OCI-LY7 (cell line): ENCODE data around the gene MCM7. TPM values are rescaled to one million over a fixed set of nuclear protein-coding genes. Genes with fewer than 3 reads are reported as not detected.

ENCODE experiments used
- BruUV-seq: library from RNA; stranded (reverse); fragments of 400-500 nt; replicated peaks from 2 replicates; lab custom pipeline; 2021; lab: Mats Ljungman, UMichigan
- CTCF ChIA-PET: fragments of 300-600 bp; sonication (Branson Sonifier 250); formaldehyde crosslinking; loops from one replicate; lab custom pipeline; 2022; ENCODE audit warnings: antibody characterized with exemption; ENCODE audit not compliant: unreplicated experiment; lab: Charles Lee
- POLR2A ChIA-PET: fragments of 300-600 bp; sonication (Branson Sonifier 250); formaldehyde crosslinking; loops from one replicate; lab custom pipeline; 2022; ENCODE audit warnings: antibody characterized with exemption; lab: Charles Lee
- DNase-seq: peaks from one replicate; pipeline ENCODE4 v3.0.0-alpha.2; 2015; ENCODE audit warnings: low spot score
- H2AFZ ChIP-seq: fragments of 200-600 bp; sonication (generic), shearing (Covaris generic); 2 replicates; pipeline ENCODE4 v1.6.1; 2014; ENCODE audit warnings: mild to moderate bottlenecking, antibody characterized with exemption, low read length, moderate library complexity
- H3K27ac ChIP-seq: fragments of 200-600 bp; sonication (generic); 2 replicates; pipeline ENCODE4 v1.5.1; 2014; ENCODE audit warnings: mixed run types, low read depth, mild to moderate bottlenecking, moderate library complexity, low read length, inconsistent platforms; ENCODE audit not compliant: poor library complexity, severe bottlenecking
- H3K36me3 ChIP-seq: fragments of 200-600 bp; sonication (generic); 2 replicates; pipeline ENCODE4 v1.6.1; 2014; ENCODE audit warnings: mild to moderate bottlenecking, antibody characterized with exemption, low read length, moderate library complexity, mixed read lengths; ENCODE audit not compliant: insufficient read depth
- H3K4me1 ChIP-seq: fragments of 200-600 bp; sonication (generic); 2 replicates; pipeline ENCODE4 v1.5.1; 2014; ENCODE audit warnings: mild to moderate bottlenecking, low read length; ENCODE audit not compliant: insufficient read depth, poor library complexity, severe bottlenecking
- H3K4me2 ChIP-seq: fragments of 200-600 bp; sonication (generic); 2 replicates; pipeline ENCODE4 v1.6.1; 2014; ENCODE audit warnings: mild to moderate bottlenecking, low read length
- H3K4me3 ChIP-seq: fragments of 200-600 bp; sonication (generic); 2 replicates; pipeline ENCODE4 v1.5.1; 2014; ENCODE audit warnings: mild to moderate bottlenecking, low read depth, low read length; ENCODE audit not compliant: poor library complexity, severe bottlenecking
- H3K79me2 ChIP-seq: fragments of 200-600 bp; sonication (generic); 2 replicates; pipeline ENCODE4 v1.6.1; 2016; ENCODE audit warnings: low read depth, mild to moderate bottlenecking, low read length, moderate library complexity, mixed read lengths; ENCODE audit not compliant: insufficient read depth
- H3K9me2 ChIP-seq: fragments of 200-600 bp; sonication (generic); 2 replicates; pipeline ENCODE4 v1.6.1; 2016; ENCODE audit warnings: mild to moderate bottlenecking, low read length, mixed read lengths; ENCODE audit not compliant: insufficient read depth
- H3K9me3 ChIP-seq: fragments of 200-600 bp; sonication (generic); 2 replicates; pipeline ENCODE4 v1.6.1; 2014; ENCODE audit warnings: mild to moderate bottlenecking, mixed run types, low read length, mixed read lengths
- H4K20me1 ChIP-seq: fragments of 200-600 bp; sonication (generic); 2 replicates; pipeline ENCODE4 v1.6.1; 2014; ENCODE audit warnings: mild to moderate bottlenecking, antibody characterized with exemption, low read length, moderate library complexity, mixed read lengths; ENCODE audit not compliant: insufficient read depth
- CTCF ChIP-seq: fragments of 200-600 bp; sonication (generic); conservative IDR thresholded peaks from 2 replicates; pipeline ENCODE4 v1.5.1; 2014; ENCODE audit warnings: mild to moderate bottlenecking, antibody characterized with exemption, low read length, moderate library complexity, mixed read lengths
- EZH2phosphoT487 ChIP-seq: fragments of 200-600 bp; sonication (generic); IDR thresholded peaks from 2 replicates; pipeline ENCODE4 v1.6.1; 2018; ENCODE audit warnings: low read depth, borderline replicate concordance, mild to moderate bottlenecking, mixed run types, antibody characterized with exemption, low read length, moderate library complexity, mixed read lengths
- intact Hi-C: fragments of 100-400 bp; cut with micrococcal nuclease; formaldehyde crosslinking; loops from one replicate; pipeline ENCODE4 v1.10.0; 2022; ENCODE audit not compliant: unreplicated experiment
- total RNA-seq, 2 experiments: library from RNA; depleted of rRNA in 1 of 2; stranded (reverse); fragments of >200 nt in 1 of 2; shearing (Covaris generic) in 1 of 2; gene quantifications; 2 replicates each; pipeline ENCODE4 v1.2.3, GENCODE V29; 2014 to 2022

MCM7 gene
- total RNA-seq, 2 experiments from 2014 or later: 423 to 424 TPM

GRCh38 chr7:100093054-100093453 lies 8.1 kb downstream of the MCM7 start:
- no peaks in the 10 kb centered on the region for H3K9me3 ChIP-seq
- peaks cover 14% of the 10 kb centered on the region for H4K20me1 ChIP-seq
- BruUV-seq: TSS peak; percentile 69
- no peak overlapping the region for H2AFZ ChIP-seq
- H3K27ac ChIP-seq: no peak overlapping the region
- H3K36me3 ChIP-seq: peaks cover 79% of the 10 kb centered on the region
- H3K4me3 ChIP-seq: no peak overlapping the region
- POLR2A ChIA-PET: no interaction called here
- peaks cover 21% of the 10 kb centered on the region for H3K4me1 ChIP-seq
- TF ChIP-seq CTCF: no peak
- no peak for TF ChIP-seq EZH2phosphoT487
- intact Hi-C loops: no loop called here
- no peaks in the 10 kb centered on the region for H3K9me2 ChIP-seq
- DNase-seq: no peak
- CTCF ChIA-PET: no interaction called here
- no peak overlapping the region for H3K4me2 ChIP-seq
- H3K79me2 ChIP-seq: peaks cover 19% of the 10 kb centered on the region; the same call in 1 of the 2 replicates

DNA sequence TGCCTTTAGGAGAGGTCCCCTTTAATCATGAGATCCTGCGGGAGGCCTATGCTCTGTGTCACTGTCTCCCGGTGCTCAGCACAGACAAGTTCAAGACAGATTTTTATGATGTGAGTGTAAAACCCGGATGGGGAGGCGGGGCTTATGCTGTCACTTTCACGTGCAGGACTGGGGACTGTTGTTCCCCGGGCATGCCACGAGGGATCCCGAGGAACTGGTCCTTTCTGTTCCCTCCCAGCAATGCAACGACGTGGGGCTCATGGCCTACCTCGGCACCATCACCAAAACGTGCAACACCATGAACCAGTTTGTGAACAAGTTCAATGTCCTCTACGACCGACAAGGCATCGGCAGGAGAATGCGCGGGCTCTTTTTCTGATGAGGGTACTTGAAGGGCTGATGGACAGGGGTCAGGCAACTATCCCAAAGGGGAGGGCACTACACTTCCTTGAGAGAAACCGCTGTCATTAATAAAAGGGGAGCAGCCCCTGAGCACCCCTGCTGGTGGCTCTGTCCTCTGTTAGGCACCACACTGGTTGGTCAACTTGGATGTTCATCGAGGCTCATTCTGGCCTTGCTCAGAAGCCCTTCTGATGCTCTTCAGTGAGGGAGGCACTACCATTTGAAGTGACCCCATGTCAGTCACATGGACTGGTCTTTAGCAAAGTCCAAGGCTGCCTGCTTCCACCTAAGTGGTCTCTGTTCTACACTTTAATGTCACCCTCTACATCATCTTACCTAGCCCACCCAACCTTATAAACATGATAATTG lies 9.6 kb downstream of the MCM7 start:
- Histone ChIP-seq H3K9me3 (no peaks in the 10 kb centered on the region), H3K4me3 (no peak overlapping the region), H3K36me3 (peaks cover 64% of the 10 kb centered on the region), H3K27ac (no peak overlapping the region), H3K4me2 (no peak overlapping the region), H3K9me2 (no peaks in the 10 kb centered on the region), H2AFZ (no peak overlapping the region), H3K4me1 (peaks cover 24% of the 10 kb centered on the region), H4K20me1 (0 out of 2 replicates have a peak, but pooled peaks cover 5% of the 10 kb centered on the region), H3K79me2 (peaks cover 11% of the 10 kb centered on the region; the same call in 1 of the 2 replicates)
- CTCF ChIA-PET: no interaction called here
- TSS peak; percentile 88 for BruUV-seq
- peak; percentile 36 for DNase-seq
- intact Hi-C loops: no loop called here
- TF ChIP-seq CTCF (0 out of 2 replicates have a peak, but pooled peaks have one; percentile 45), EZH2phosphoT487 (no peak)
- POLR2A ChIA-PET: interaction anchor here (2.1 kb wide), 1 partner anchor 11 kb away, joined by 13 read pairs; the partner anchor contains the start of gene AP4M1
